HEK293 (cell line): ENCODE data around the gene NOS1AP.

Experiments
- BCL11A ChIP-seq: fragments of 450-650 bp; formaldehyde crosslinking; IDR thresholded peaks from 2 replicates; pipeline ENCODE4 v1.5.1; 2016; ENCODE audit warnings: low read depth, missing biosample characterization, missing genetic modification characterization
- CTCF ChIP-seq: fragments of 450-650 bp; formaldehyde crosslinking; IDR thresholded peaks from 2 replicates; pipeline ENCODE4 v1.5.1; 2016; ENCODE audit warnings: missing biosample characterization, missing genetic modification characterization
- MEIS1 ChIP-seq: sonication (generic); formaldehyde crosslinking; IDR thresholded peaks from 2 replicates; pipeline ENCODE4 v1.8.1; 2022; ENCODE audit warnings: missing genetic modification reagents, mild to moderate bottlenecking, borderline replicate concordance
- PATZ1 ChIP-seq: fragments of 450-650 bp; formaldehyde crosslinking; IDR thresholded peaks from 2 replicates; pipeline ENCODE4 v1.5.1; 2016; ENCODE audit warnings: missing biosample characterization, missing genetic modification characterization
- SALL2 ChIP-seq: fragments of 450-650 bp; formaldehyde crosslinking; IDR thresholded peaks from 2 replicates; pipeline ENCODE4 v1.5.0; 2017; ENCODE audit warnings: missing biosample characterization, mild to moderate bottlenecking, missing genetic modification characterization, borderline replicate concordance
- ZBTB21 ChIP-seq: fragments of 450-650 bp; formaldehyde crosslinking; IDR thresholded peaks from 2 replicates; pipeline ENCODE4 v1.5.1; 2017; ENCODE audit warnings: missing biosample characterization, missing genetic modification characterization
- ZBTB8A ChIP-seq: fragments of 450-650 bp; formaldehyde crosslinking; IDR thresholded peaks from 2 replicates; pipeline ENCODE4 v1.5.1; 2016; ENCODE audit warnings: missing biosample characterization, missing genetic modification characterization
- ZNF121 ChIP-seq: fragments of 450-650 bp; formaldehyde crosslinking; IDR thresholded peaks from 2 replicates; pipeline ENCODE4 v1.5.1; 2016; ENCODE audit warnings: missing biosample characterization, missing genetic modification characterization
- ZNF132 ChIP-seq: fragments of 450-650 bp; formaldehyde crosslinking; IDR thresholded peaks from 2 replicates; pipeline ENCODE4 v1.5.1; 2017; ENCODE audit warnings: missing biosample characterization, missing genetic modification characterization, borderline replicate concordance
- ZNF175 ChIP-seq: fragments of 450-650 bp; formaldehyde crosslinking; IDR thresholded peaks from 2 replicates; pipeline ENCODE4 v1.5.1; 2016; ENCODE audit warnings: missing biosample characterization, missing genetic modification characterization
- ZNF324 ChIP-seq: fragments of 450-650 bp; formaldehyde crosslinking; IDR thresholded peaks from 2 replicates; pipeline ENCODE4 v1.5.1; 2016; ENCODE audit warnings: missing biosample characterization, missing genetic modification characterization
- ZNF394 ChIP-seq: fragments of 450-650 bp; formaldehyde crosslinking; IDR thresholded peaks from 2 replicates; pipeline ENCODE4 v1.5.1; 2016; ENCODE audit warnings: missing biosample characterization, missing genetic modification characterization, mild to moderate bottlenecking, moderate library complexity, borderline replicate concordance
- ZNF830 ChIP-seq: fragments of 450-650 bp; IDR thresholded peaks from 2 replicates; pipeline ENCODE4 v1.5.0; 2018; ENCODE audit warnings: missing biosample characterization, missing genetic modification characterization, low read depth, mild to moderate bottlenecking, moderate library complexity
- TF ChIP-seq, protein P1 (sequence below): fragments of 450-650 bp; formaldehyde crosslinking; IDR thresholded peaks from 2 replicates; pipeline ENCODE4; 2016; ENCODE audit warnings: missing biosample characterization, missing genetic modification characterization

- no peak for TF ChIP-seq CTCF (tag by site-specific recombination)
- TF ChIP-seq ZNF132 (tag by site-specific recombination), result no peak
- TF ChIP-seq PATZ1 (tag by site-specific recombination), result no peak
- TF ChIP-seq BCL11A (tag by site-specific recombination), result no peak
- no peak for TF ChIP-seq ZNF175
- TF ChIP-seq ZBTB21, result no peak
- TF ChIP-seq MEIS1, result no peak
- no peak for TF ChIP-seq SALL2 (tag by site-specific recombination)
- TF ChIP-seq, protein P1, sequence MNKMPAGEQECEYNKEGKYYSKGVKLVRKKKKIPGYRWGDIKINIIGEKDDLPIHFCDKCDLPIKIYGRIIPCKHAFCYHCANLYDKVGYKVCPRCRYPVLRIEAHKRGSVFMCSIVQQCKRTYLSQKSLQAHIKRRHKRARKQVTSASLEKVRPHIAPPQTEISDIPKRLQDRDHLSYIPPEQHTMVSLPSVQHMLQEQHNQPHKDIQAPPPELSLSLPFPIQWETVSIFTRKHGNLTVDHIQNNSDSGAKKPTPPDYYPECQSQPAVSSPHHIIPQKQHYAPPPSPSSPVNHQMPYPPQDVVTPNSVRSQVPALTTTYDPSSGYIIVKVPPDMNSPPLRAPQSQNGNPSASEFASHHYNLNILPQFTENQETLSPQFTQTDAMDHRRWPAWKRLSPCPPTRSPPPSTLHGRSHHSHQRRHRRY, result no peak
- TF ChIP-seq ZNF324 (tag by site-specific recombination), result no peak
- no peak for TF ChIP-seq ZBTB8A (tag by site-specific recombination)
- no peak for TF ChIP-seq ZNF121
- TF ChIP-seq ZNF394 (tag by site-specific recombination), result no peak
- TF ChIP-seq ZNF830 (tag by site-specific recombination), result no peak
Observed at GRCh38 chr1:162192763-162193162, 123.3 kb downstream of the NOS1AP start.
